Osteoblast (primary cell): ENCODE data around the gene ASXL2. TPM values are rescaled to one million over a fixed set of nuclear protein-coding genes. Genes with fewer than 3 reads are reported as not detected.

Source experiments
- DNase-seq: peaks from one replicate; pipeline ENCODE4 v3.0.0; 2011; ENCODE audit warnings: low spot score, mixed read lengths; ENCODE audit not compliant: insufficient read length; ENCODE audit errors: missing footprints
- H2AFZ ChIP-seq: 2 replicates; pipeline ENCODE4 v1.6.0; 2011; ENCODE audit warnings: mild to moderate bottlenecking, low read length
- H3K27ac ChIP-seq: 2 replicates; pipeline ENCODE4 v1.5.1; 2011; ENCODE audit warnings: mild to moderate bottlenecking, low read depth, low read length, moderate library complexity
- H3K27me3 ChIP-seq: 2 replicates; pipeline ENCODE4 v1.6.0; 2012; ENCODE audit warnings: mild to moderate bottlenecking, control low read depth, inconsistent platforms, low read length, moderate library complexity; ENCODE audit not compliant: insufficient read depth
- H3K36me3 ChIP-seq: 2 replicates; pipeline ENCODE4 v1.5.1; 2011; ENCODE audit warnings: mild to moderate bottlenecking, low read length, control low read depth, moderate library complexity; ENCODE audit not compliant: insufficient read depth
- H3K4me1 ChIP-seq: 2 replicates; pipeline ENCODE4 v1.5.1; 2011; ENCODE audit warnings: mild to moderate bottlenecking, low read length, control low read depth, moderate library complexity; ENCODE audit not compliant: insufficient read depth
- H3K4me2 ChIP-seq: 2 replicates; pipeline ENCODE4 v1.6.0; 2011; ENCODE audit warnings: mild to moderate bottlenecking, low read length; ENCODE audit not compliant: insufficient read depth
- H3K4me3 ChIP-seq: fragments of 200-600 bp; sonication (generic); 3 replicates; pipeline ENCODE4 v1.5.1; 2012; ENCODE audit warnings: mild to moderate bottlenecking, low read length, inconsistent platforms; ENCODE audit not compliant: insufficient read depth
- H3K79me2 ChIP-seq: 2 replicates; pipeline ENCODE4 v1.6.0; 2012; ENCODE audit warnings: mild to moderate bottlenecking, low read length, control low read depth, inconsistent platforms; ENCODE audit not compliant: insufficient read depth
- H3K9me3 ChIP-seq: 2 replicates; pipeline ENCODE4 v1.5.1; 2011; ENCODE audit warnings: low read depth, low read length, control low read depth
- H4K20me1 ChIP-seq: 2 replicates; pipeline ENCODE4 v1.6.0; 2012; ENCODE audit warnings: mild to moderate bottlenecking, low read length, control low read depth; ENCODE audit not compliant: insufficient read depth
- CTCF ChIP-seq: IDR thresholded peaks from 2 replicates; pipeline ENCODE4 v1.5.1; 2011; ENCODE audit warnings: mild to moderate bottlenecking, low read depth, low read length, moderate library complexity; ENCODE audit errors: extremely low read depth
- total RNA-seq: library from RNA; depleted of rRNA; stranded (reverse); fragments of >200 nt; gene quantifications from 2 replicates; pipeline ENCODE4 v1.2.3, GENCODE V29; 2012

Gene ASXL2
- total RNA-seq, 1 donor: 13.0 TPM

DNA sequence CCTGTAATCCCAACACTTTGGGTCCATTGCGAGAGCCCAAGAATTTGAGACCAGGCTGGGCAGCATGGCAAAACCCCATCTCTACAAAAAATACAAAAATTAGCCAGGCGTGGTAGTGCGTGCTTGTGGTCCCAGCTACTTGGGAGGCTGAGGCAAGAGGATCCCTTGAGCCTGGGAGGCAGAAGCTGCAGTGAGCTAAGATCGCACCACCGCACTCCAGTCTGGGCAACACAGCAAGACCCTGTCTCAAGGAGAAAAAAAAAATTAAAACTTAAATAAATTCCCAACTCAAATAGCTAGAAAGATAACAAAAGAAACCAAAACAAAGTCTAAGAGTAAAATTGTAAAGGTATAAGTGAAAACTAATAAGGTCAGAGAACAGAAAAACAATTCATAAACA, 6.2 kb downstream of the ASXL2 start:
- H3K4me2 ChIP-seq: no peak overlapping the region
- no peak overlapping the region for H2AFZ ChIP-seq
- peaks cover 16% of the 10 kb centered on the region for H3K36me3 ChIP-seq
- no peak overlapping the region for H3K27ac ChIP-seq
- H3K27me3 ChIP-seq: no peaks in the 10 kb centered on the region
- H3K79me2 ChIP-seq: peaks cover 96% of the 10 kb centered on the region
- TF ChIP-seq CTCF: no peak
- H3K4me1 ChIP-seq: peaks cover 11% of the 10 kb centered on the region
- no peak overlapping the region for H3K4me3 ChIP-seq
- H3K9me3 ChIP-seq: no peaks in the 10 kb centered on the region
- DNase-seq: no peak
- H4K20me1 ChIP-seq: peaks cover 35% of the 10 kb centered on the region

GRCh38 chr2:25867396-25868003, 10.8 kb downstream of the ASXL2 start:
- Histone ChIP-seq H3K4me3 (no peak overlapping the region), H3K4me2 (no peak overlapping the region), H3K27ac (no peak overlapping the region), H3K79me2 (peaks cover 89% of the 10 kb centered on the region), H4K20me1 (peaks cover 10% of the 10 kb centered on the region), H3K36me3 (peaks cover 5% of the 10 kb centered on the region), H3K27me3 (no peaks in the 10 kb centered on the region), H3K9me3 (no peaks in the 10 kb centered on the region), H3K4me1 (no peaks in the 10 kb centered on the region), H2AFZ (no peak overlapping the region)
- peak; percentile 4 for DNase-seq
- no peak for TF ChIP-seq CTCF

DNA sequence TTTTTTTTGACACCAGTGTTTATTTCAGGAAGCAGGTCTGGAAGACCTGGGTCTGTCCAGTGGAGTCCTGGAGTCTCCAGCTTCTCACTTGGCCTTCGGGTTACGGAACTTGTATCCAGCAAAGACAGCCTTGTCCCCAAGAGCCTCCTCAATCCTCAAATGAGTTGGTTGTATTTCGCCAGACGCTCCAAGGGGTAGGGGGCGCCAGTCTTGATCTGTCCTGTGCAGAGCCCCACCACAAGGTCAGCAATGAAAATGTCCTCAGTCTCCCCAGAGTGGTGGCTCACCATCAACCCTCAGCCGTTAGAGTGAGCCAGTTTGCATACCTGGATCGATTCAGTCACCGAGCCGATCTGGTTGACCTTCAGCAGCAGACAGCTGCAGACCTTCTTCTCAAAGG, 21.9 kb downstream of the ASXL2 start:
- H3K27me3 ChIP-seq: no peaks in the 10 kb centered on the region
- peaks cover 8% of the 10 kb centered on the region for H3K4me1 ChIP-seq
- H4K20me1 ChIP-seq: peaks cover 35% of the 10 kb centered on the region
- H3K4me3 ChIP-seq: no peak overlapping the region
- H2AFZ ChIP-seq: no peak overlapping the region
- no peak overlapping the region for H3K4me2 ChIP-seq
- DNase-seq: no peak
- no peaks in the 10 kb centered on the region for H3K9me3 ChIP-seq
- no peak for TF ChIP-seq CTCF
- H3K36me3 ChIP-seq: no peaks in the 10 kb centered on the region
- peaks cover 72% of the 10 kb centered on the region for H3K79me2 ChIP-seq
- H3K27ac ChIP-seq: no peak overlapping the region

DNA sequence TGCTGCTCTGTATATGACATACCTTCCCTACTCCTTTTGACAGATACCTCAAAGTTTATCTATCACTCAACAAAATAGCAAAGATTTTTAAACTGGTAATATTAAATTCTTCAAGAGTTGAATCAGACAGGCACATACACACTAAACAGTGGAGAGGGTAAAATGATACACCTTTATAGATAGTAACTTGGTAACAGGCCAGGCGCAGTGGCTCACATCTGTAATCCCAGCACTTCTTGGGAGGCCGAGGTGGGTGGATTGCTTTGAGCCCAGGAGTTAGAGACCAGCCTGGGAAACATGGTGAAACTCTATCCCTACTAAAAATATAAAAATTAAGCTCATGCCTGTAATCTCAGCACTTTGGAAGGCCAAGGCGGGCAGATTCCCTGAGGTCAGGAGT, 23.2 kb downstream of the ASXL2 start:
- H3K4me3 ChIP-seq: no peak overlapping the region
- no peak overlapping the region for H3K27ac ChIP-seq
- no peak overlapping the region for H3K4me2 ChIP-seq
- no peaks in the 10 kb centered on the region for H3K36me3 ChIP-seq
- no peak for DNase-seq
- H4K20me1 ChIP-seq: peaks cover 34% of the 10 kb centered on the region
- no peaks in the 10 kb centered on the region for H3K9me3 ChIP-seq
- H3K79me2 ChIP-seq: peaks cover 68% of the 10 kb centered on the region
- no peak for TF ChIP-seq CTCF
- peaks cover 10% of the 10 kb centered on the region for H3K4me1 ChIP-seq
- H3K27me3 ChIP-seq: no peaks in the 10 kb centered on the region
- H2AFZ ChIP-seq: no peak overlapping the region
